Right forelimb (tissue), 1 donor: Measurements from ENCODE around the gene IGF2BP2.

ENCODE experiments used
- DNase-seq: peaks from one replicate; pipeline ENCODE4 v3.0.0-alpha.2; 2018

The IGF2BP2 gene

DNA sequence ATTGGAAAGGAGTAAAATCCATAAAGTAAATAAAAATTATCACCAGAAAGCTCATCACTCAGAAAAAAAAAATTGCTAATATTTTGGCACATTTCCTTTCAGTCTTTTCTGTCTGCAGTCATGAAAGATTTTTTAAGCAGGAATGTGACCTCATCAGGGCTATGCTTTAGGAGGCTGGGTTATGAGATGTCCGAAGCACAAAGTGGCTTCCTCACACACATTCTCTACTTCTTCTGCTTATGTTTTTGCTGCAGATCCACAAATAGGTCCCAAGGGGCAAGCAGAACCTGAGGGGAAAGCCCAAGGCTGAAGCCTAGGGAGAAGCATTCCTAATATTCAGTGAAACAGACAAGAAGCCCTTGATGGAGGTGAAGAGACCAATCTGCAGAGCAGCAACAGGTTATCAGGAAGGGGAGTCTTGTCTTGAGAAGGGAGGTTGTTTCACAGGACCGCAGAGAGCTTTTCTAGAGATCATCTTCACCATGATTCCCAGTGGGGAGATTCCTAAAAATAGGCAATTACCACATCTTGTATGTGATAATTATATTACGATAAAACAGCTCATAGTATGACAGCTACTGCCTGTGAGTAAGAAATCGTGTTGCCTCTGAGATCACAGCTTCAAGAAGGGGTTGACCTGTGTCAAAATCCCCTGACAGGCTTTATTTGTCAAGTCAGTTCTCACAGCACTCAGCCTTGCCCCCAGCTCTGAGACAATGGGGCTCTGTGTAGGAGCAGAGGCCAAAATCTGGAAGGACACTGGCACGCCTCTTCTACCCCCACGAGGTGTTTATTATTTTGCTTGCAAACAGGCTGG lies 60.5 kb downstream of the IGF2BP2 start:
- no peak for DNase-seq

DNA sequence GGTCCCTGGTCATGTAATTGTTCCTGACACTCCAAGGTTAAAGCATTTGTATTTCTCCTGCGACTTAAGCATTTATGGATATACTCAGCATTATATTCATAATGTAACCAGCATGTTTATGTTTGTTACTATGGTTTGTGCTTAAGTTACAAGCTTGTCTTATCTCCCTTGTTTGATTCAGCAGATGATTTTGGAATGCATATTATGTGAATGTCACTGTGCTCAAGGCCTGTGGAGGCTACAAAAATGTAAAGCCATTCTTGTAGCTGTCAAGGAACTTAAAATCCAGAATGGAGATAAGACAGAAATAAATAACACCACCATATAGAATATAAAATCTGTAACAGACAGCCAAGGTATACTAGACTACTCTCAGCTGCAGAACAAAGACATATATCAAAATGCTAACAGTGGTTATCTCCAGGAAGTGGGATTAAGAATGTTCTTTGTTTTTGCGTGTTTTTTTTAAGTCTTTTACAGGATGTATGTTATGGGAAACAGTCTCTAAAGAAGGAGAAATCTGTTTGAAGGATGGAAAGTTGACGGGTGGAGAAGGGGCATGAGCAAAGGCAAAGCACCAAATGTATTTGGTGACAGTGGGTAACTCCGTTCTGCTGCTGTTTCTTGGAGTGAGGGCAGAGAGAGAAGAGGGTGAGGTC lies 61.4 kb downstream of the IGF2BP2 start:
- DNase-seq = no peak

- no peak for DNase-seq
Measured at GRCh38 chr3:185760550-185760949, 64.3 kb downstream of the IGF2BP2 start.

GRCh38 chr3:185760088-185760487 lies 64.8 kb downstream of the IGF2BP2 start:
- no peak for DNase-seq

DNA sequence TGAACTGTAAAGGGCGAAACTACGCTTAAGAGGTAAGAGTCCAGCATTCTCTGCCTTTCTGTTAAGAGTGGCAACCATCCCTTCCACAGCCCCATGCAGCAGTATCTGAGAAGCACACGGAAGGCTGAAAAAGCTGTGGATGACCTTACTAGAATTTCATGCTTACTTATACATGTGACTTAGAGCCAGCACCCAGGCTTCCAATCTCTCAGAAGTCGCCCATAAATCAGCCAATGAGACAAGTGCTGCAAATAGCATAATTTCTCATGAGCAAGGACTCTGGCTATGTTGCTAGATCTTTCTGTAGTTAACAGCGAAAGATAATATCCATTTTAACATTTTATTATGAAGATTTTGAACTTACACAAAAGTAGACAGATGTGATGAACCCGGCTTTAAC lies 65.3 kb downstream of the IGF2BP2 start:
- DNase-seq = no peak

DNA sequence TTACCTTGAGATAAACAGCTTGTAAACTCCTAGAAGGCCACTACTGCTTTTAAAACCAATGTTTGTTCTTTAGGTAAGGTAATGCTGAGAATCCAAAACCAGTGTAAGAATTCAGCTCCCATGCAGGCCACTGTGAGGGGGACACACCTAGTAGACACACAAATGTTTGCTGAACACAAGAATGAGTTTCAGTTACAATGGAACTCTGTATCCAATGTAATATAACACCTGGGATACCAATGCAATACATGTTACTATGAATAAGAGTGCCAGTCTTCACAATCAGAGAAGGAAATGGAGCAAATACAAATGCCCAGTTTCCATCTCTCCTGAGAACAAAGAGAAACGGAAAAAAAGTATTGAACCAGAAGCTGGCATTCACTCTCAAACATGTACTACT lies 65.9 kb downstream of the IGF2BP2 start:
- DNase-seq = no peak

GRCh38 chr3:185757176-185757575 lies 67.7 kb downstream of the IGF2BP2 start:
- DNase-seq = no peak

- DNase-seq = no peak
Measured at GRCh38 chr3:185756477-185756876, 68.4 kb downstream of the IGF2BP2 start.

DNA sequence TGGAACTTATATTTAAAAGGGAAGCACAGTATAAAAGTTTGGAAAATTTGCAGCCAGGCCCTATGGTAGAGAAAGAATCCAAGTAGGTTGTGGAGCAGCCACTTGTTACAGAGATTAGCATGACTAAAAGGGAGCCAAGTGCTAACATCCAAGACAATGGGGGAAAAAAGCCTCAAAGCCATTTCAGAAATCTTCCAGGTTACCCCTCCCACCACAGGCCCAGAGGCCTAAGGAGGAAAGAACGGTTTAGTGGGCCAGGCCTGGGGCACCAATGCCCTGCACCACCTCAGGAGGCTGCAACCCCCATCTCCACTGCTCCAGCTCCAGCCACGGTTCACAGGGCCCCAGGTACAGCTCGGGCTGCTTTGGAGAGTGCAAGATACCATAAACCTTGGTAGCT lies 69.9 kb downstream of the IGF2BP2 start:
- DNase-seq = no peak

- no peak for DNase-seq
Measured at GRCh38 chr3:185753354-185753753, 71.5 kb downstream of the IGF2BP2 start.

- no peak for DNase-seq
Measured at GRCh38 chr3:185750702-185751101, 74.1 kb downstream of the IGF2BP2 start.

DNA sequence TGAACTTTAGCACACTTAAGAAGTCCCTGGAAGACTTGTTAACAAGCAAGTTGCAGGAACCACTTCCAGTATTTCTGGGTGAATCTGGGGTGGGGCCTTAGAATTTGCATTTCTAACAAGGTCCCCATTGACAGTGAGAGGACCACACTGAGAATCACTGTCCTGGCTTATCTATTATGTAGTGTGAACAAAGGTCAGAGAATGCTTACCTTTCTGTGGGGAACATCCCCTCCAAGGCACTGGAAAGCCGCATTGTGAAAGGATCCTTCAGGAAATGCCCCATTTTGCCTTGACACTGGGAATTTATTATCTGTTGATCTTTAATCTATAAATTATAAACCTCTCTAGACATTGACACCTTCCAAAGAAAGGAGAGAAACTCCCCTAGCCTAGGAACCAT lies 74.8 kb downstream of the IGF2BP2 start:
- DNase-seq = no peak

DNA sequence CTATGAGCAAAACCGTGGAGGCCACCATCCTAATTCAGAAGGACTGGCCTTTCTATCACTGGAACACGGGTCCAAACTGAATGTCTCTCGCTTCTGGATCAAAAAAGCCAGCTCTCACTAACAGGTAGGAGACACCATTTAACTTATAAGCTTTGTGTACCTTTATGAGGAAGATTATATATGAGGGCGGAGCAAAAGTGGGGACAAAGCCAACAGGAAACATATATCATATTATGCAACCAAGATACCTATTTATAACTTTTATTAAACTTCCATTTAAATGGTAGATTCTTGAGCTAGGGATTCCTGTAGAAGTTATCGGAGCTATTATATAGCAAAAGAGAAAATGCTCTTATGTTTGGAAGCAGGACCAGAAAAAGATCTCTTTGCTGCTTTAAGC lies 78.4 kb downstream of the IGF2BP2 start:
- no peak for DNase-seq

GRCh38 chr3:185744997-185745843 lies 79.6 kb downstream of the IGF2BP2 start:
- DNase-seq = peak; percentile 53

GRCh38 chr3:185741586-185741985 lies 83.3 kb downstream of the IGF2BP2 start:
- no peak for DNase-seq

- no peak for DNase-seq
Measured at GRCh38 chr3:185740133-185740532, 84.7 kb downstream of the IGF2BP2 start.

DNA sequence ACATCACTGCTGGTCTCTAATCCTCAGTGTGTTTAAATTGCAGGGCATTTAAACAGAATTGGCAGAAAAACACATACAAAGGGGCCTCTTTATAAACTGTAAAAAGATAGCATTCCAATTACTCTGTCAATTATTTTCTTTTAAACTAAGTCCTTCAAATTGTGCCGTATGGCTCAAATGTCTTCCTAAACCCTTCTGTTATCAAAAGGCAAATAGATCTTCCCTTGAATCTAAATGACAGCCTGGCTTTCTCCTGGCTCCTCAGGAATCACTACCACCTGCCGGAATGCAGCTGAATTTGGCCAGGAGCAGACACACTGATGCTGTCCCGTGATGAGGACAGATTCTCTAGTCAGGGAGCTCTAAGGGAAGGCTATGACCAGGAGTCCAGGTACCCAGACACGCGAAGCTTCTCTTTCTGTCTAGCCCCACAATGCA lies 85.6 kb downstream of the IGF2BP2 start:
- no peak for DNase-seq

DNA sequence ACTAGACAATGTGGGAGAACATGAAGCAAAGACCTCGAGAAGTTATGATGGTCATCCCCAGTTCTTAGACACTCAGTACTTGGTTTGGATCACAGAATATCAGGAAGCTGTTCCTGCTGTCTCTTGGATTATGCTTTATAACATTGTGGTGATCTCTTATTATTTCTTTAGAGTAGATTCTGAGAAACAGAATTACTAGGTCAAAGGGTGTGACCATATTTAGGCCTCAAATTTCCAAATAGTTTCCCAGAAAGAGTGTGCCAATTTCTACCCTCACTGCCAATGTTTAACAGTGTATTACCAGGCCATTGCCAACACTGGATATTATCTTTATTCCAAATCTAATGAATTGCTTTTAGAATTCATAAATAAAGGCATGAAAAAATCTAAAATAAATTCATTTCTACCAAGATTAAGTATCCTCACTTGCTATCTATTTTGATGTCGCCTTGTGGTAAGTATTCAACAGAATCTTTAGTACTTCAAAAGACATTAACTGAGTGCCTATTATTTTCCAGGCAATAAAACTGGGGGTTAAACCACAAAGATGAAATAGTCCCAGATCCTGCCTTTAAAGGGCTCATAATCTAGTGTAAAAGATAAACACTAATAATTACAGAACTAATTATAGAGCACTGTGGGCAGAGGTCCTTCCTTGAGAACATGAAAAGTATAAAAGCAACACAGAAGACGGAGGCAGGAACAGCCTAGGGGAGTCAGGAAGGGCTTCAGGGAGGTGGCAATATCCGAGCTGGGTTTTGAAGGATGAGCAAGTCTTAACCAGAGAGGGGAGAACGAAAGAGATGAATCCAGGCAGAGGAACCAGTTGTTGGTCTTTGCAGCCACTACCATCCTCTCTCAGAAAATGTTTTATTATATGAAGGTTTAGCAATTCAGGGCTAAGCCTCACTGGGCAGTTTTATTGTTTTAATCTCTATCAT lies 86.8 kb downstream of the IGF2BP2 start:
- no peak for DNase-seq

DNA sequence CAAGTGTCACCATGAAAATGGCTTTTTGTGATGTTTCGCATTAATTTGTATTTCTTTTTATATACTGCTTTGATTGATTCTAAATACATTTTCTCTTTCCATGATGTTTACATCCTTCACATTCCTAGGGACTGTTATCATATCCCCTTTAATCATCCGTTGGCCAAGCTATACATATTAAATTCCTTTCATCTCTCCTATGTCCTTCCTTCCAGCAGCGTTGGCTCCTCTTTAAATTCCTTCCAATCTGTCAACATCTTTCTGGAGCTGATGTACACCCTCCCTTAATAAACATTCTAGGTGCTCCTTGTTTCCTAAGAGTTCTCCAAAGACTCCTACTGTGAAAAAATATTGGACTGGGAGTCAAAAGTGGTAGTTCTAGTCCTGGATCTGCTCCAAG lies 87.8 kb downstream of the IGF2BP2 start:
- DNase-seq = no peak

DNA sequence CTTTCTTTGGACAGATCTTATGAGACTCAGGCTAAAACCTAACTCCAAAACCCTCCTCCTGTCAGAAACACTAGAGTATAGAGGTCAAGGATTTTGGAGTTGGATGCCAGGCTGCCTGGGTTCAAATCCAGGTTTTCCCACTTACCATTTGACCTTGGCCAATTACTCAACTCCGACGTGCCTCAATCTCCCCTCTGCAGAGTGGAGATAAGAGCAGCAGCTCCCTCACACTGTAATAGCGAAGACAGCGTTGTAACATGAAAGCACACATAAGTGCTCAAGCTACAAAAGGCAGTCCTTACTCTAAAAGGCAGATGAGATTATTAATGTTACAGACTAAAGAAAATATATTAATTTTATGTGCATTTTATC lies 90.1 kb downstream of the IGF2BP2 start:
- DNase-seq = no peak

DNA sequence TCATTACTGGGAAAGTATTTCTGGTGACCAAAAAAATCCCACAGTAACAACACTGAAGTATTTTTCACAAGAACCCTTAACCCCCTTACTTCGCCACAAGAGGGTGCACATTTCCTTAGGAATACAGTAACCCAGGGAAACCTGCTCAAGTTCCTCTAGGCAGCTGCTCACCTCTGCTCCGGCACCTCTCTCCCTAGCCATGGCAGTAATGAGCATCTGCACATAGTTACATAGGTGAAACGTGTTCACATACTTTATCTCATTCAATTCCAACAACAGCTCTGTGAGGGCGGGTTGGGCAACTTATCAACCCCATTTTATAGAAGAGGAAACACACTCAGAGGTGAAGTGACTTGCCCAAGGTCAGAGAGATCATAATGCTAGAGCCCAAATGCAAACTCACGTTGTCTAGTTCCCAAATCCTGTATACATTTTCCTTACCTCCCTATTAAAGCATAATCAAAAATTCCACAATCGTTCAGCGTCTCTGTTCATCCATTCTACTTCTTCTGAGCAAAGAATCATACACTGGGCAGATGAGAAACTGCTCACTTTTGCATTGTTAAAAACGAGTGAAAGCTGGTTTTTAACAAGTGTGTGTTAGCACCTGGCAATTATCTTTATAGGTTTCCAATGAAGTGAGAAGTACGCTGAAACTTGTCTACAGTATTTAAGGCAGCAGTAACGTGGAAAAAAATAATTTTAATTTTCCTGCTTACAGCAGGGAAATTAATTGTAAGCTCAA lies 90.7 kb downstream of the IGF2BP2 start:
- no peak for DNase-seq

DNA sequence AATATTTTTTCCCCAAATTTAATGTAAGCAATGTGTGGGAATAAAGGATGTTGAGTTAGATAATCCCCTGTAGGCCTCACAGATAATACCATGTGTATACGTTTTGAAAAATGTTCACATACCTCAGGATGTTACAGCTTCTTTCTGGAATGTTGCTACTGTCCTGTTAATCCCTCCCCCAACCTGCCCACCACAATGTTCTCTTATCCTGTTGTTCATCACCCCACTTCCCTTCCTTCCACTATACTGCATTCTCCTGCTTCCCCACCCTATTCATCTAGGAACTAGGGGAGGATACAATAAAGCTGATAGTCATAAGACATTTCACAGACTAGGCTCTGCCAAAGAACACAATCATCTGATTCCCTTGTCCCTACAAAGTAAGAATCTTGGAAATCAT lies 92.1 kb downstream of the IGF2BP2 start:
- no peak for DNase-seq
